ENCODE measurements around the gene TEX26.

DNA sequence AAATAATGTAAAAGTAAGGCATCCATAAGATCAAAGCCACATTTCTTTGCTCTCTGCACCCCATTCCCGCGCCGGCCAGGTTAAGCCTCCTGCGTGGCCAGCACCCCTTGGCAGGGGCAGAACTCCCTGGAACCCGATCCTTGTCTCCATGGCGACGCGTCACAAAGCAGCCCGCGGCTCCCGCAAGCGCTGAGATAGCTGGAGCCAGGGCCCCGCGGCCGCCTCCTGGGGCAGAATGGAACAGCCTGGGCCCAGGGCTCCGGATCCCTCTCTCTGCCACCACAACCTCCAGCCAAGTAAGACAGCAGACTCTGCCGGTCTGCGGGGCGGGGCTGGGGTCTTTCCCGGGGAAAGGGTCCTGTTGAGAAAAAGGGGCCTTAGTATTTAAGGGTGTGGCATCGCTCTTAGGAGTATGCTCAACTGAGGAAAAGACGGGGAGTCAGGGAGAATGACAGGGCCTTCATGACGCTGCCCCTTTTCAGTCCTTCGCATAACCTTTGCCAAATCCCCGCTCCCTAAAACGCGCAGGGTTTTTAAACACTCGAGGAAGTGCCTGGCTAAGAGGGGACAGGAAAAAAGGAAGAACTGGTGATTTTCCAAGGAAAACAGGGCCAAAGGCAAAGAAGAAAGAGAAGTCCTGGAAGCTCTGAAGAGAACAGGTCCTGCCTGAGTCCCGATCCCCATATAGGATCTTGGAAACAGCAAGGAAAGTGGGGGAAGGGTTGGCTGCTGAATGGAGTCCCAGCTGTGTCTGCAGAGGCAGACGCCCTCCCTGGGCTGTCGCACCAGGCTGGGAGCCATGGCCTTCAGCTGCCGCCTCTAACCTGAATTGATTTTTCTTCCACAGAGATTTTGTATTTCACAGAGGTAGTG, at the start of gene TEX26:
- no peak for TF ChIP-seq MAX (IDR thresholded peaks at IDR 0.05)
- no peak for TF ChIP-seq SP1 (IDR thresholded peaks at IDR 0.05)
- TF ChIP-seq, protein P1, sequence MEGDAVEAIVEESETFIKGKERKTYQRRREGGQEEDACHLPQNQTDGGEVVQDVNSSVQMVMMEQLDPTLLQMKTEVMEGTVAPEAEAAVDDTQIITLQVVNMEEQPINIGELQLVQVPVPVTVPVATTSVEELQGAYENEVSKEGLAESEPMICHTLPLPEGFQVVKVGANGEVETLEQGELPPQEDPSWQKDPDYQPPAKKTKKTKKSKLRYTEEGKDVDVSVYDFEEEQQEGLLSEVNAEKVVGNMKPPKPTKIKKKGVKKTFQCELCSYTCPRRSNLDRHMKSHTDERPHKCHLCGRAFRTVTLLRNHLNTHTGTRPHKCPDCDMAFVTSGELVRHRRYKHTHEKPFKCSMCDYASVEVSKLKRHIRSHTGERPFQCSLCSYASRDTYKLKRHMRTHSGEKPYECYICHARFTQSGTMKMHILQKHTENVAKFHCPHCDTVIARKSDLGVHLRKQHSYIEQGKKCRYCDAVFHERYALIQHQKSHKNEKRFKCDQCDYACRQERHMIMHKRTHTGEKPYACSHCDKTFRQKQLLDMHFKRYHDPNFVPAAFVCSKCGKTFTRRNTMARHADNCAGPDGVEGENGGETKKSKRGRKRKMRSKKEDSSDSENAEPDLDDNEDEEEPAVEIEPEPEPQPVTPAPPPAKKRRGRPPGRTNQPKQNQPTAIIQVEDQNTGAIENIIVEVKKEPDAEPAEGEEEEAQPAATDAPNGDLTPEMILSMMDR (IDR thresholded peaks at IDR 0.05; ENCODE audit: low read depth, low read length, missing input control), result no peak
- TF ChIP-seq, protein P2, sequence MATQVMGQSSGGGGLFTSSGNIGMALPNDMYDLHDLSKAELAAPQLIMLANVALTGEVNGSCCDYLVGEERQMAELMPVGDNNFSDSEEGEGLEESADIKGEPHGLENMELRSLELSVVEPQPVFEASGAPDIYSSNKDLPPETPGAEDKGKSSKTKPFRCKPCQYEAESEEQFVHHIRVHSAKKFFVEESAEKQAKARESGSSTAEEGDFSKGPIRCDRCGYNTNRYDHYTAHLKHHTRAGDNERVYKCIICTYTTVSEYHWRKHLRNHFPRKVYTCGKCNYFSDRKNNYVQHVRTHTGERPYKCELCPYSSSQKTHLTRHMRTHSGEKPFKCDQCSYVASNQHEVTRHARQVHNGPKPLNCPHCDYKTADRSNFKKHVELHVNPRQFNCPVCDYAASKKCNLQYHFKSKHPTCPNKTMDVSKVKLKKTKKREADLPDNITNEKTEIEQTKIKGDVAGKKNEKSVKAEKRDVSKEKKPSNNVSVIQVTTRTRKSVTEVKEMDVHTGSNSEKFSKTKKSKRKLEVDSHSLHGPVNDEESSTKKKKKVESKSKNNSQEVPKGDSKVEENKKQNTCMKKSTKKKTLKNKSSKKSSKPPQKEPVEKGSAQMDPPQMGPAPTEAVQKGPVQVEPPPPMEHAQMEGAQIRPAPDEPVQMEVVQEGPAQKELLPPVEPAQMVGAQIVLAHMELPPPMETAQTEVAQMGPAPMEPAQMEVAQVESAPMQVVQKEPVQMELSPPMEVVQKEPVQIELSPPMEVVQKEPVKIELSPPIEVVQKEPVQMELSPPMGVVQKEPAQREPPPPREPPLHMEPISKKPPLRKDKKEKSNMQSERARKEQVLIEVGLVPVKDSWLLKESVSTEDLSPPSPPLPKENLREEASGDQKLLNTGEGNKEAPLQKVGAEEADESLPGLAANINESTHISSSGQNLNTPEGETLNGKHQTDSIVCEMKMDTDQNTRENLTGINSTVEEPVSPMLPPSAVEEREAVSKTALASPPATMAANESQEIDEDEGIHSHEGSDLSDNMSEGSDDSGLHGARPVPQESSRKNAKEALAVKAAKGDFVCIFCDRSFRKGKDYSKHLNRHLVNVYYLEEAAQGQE (IDR thresholded peaks at IDR 0.05), result no peak
- TF ChIP-seq TAF1 (conservative IDR thresholded peaks at IDR 0.05), result no peak
- no peak for TF ChIP-seq RAD21 (IDR thresholded peaks at IDR 0.05)
- no peak for TF ChIP-seq ZBTB33 (IDR thresholded peaks at IDR 0.05)
- TF ChIP-seq GABPA (IDR thresholded peaks at IDR 0.05 in 1 of 2, conservative IDR thresholded peaks at IDR 0.05 in 1 of 2), result no peak
- TF ChIP-seq, protein P3, sequence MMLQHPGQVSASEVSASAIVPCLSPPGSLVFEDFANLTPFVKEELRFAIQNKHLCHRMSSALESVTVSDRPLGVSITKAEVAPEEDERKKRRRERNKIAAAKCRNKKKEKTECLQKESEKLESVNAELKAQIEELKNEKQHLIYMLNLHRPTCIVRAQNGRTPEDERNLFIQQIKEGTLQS (IDR thresholded peaks at IDR 0.05), result no peak
- no peak for TF ChIP-seq YY1 (IDR thresholded peaks at IDR 0.05)

Data from liver (tissue), 3 donors.